ENCODE results near the gene ZAP70.
"Not testable (repeated sequence)": the region's sequence is repeated elsewhere in the genome, so short reads cannot be mapped to it uniquely, and the experiment has no call there.

ZAP70 gene
- 506 to 637 (median 549) reads per million in 4 experiments for total RNA-seq

- peak; percentile 59 for DNase-seq
Observed at GRCh38 chr2:97713296-97714083, at the start of gene ZAP70. Gene ZAP70, plus strand, starts transcription at chr2:97713576. Its CDS starts 10,461 bp downstream, at chr2:97724037.

- no peak for DNase-seq
Observed at GRCh38 chr2:97663626-97663961, 49.8 kb upstream of the ZAP70 start.

GRCh38 chr2:97663962-97664635 is 49.3 kb upstream of the ZAP70 start, which contains the start of gene ACTR1B:
Gene ACTR1B, minus strand, starts transcription at chr2:97664044. Its CDS starts 154 bp downstream, at chr2:97663890.
- DNase-seq, result peak; percentile 95

GRCh38 chr2:97664636-97664970 is 48.8 kb upstream of the ZAP70 start:
- no peak for DNase-seq

- no peak for DNase-seq
Observed at GRCh38 chr2:97669448-97669847, 43.9 kb upstream of the ZAP70 start, which contains the start of gene C2orf92. Gene C2orf92, plus strand, starts transcription at chr2:97669713. Its CDS starts 76 bp downstream, at chr2:97669789.

- no peak for DNase-seq
Observed at GRCh38 chr2:97670471-97670870, 42.9 kb upstream of the ZAP70 start.

- no peak for DNase-seq
Observed at GRCh38 chr2:97671526-97671925, 41.9 kb upstream of the ZAP70 start.

GRCh38 chr2:97672606-97673140 is 40.7 kb upstream of the ZAP70 start:
- DNase-seq, result not testable (repeated sequence)

- no peak for DNase-seq
Observed at GRCh38 chr2:97673182-97673914, 40.0 kb upstream of the ZAP70 start.

GRCh38 chr2:97673915-97674283 is 39.5 kb upstream of the ZAP70 start:
- no peak for DNase-seq

- DNase-seq, result no peak
Observed at GRCh38 chr2:97675430-97676113, 37.8 kb upstream of the ZAP70 start.

GRCh38 chr2:97676620-97677019 is 36.8 kb upstream of the ZAP70 start:
- DNase-seq, result no peak

- DNase-seq, result no peak
Observed at GRCh38 chr2:97677480-97677879, 35.9 kb upstream of the ZAP70 start.

GRCh38 chr2:97678298-97678697 is 35.1 kb upstream of the ZAP70 start:
- DNase-seq, result no peak

GRCh38 chr2:97687235-97687634 is 26.1 kb upstream of the ZAP70 start:
- not testable (repeated sequence) for DNase-seq

GRCh38 chr2:97688062-97688827 is 25.1 kb upstream of the ZAP70 start:
- DNase-seq, result no peak

- no peak for DNase-seq
Observed at GRCh38 chr2:97691166-97691565, 22.2 kb upstream of the ZAP70 start.

GRCh38 chr2:97693476-97693875 is 19.9 kb upstream of the ZAP70 start:
- DNase-seq, result no peak

GRCh38 chr2:97695744-97696143 is 17.6 kb upstream of the ZAP70 start:
- no peak for DNase-seq

- DNase-seq, result peak; percentile 86
Observed at GRCh38 chr2:97697252-97698235, 15.8 kb upstream of the ZAP70 start.

- DNase-seq, result no peak
Observed at GRCh38 chr2:97698530-97698929, 14.8 kb upstream of the ZAP70 start.

Data from effector CD8-positive, alpha-beta T cell (primary cell).